Lung (tissue), 12 donors: Measurements from ENCODE around the gene PDZD2. TPM values are rescaled to one million over a fixed set of nuclear protein-coding genes. Genes with fewer than 3 reads are reported as not detected.

ENCODE experiments used
- ATAC-seq: fragments of 200-7000 bp; cut with Tn5 transposase; one replicate; pipeline ENCODE4 v1.9.1; 2020; ENCODE audit warnings: moderate number of reproducible peaks; ENCODE audit not compliant: insufficient read depth, low FRiP score
- DNase-seq, 3 donors: peaks; one replicate each; pipeline ENCODE4 v3.0.0-alpha.2; 2013 to 2017
- H3K27ac ChIP-seq, 2 donors: one replicate each; pipeline ENCODE4 v1.5.1; 2013; ENCODE audit warnings: mild to moderate bottlenecking in 2 of 2, moderate library complexity in 2 of 2, control low read depth in 1 of 2, inconsistent platforms in 1 of 2, low read depth in 1 of 2, low read length in 1 of 2
- H3K27me3 ChIP-seq, 3 donors: one replicate each; pipeline ENCODE4 v1.5.1; 2013; ENCODE audit warnings: low read length in 2 of 3; ENCODE audit not compliant: control insufficient read depth in 3 of 3, insufficient read depth in 3 of 3
- H3K36me3 ChIP-seq, 4 donors: one replicate each; pipeline ENCODE4 v1.5.1; 2013; ENCODE audit warnings: low read length in 4 of 4, mild to moderate bottlenecking in 1 of 4, moderate library complexity in 1 of 4; ENCODE audit not compliant: control insufficient read depth in 4 of 4, insufficient read depth in 4 of 4
- H3K4me1 ChIP-seq, 5 donors: one replicate each; pipeline ENCODE4 v1.5.1; 2013; ENCODE audit warnings: low read length in 5 of 5, mild to moderate bottlenecking in 2 of 5, moderate library complexity in 1 of 5; ENCODE audit not compliant: control insufficient read depth in 5 of 5, insufficient read depth in 5 of 5
- H3K4me3 ChIP-seq: one replicate; pipeline ENCODE4 v1.5.1; 2013; ENCODE audit warnings: mild to moderate bottlenecking, control low read depth, moderate library complexity
- H3K9ac ChIP-seq, 2 donors: one replicate each; pipeline ENCODE4 v1.5.1; 2013; ENCODE audit warnings: low read length in 2 of 2, control low read depth in 1 of 2; ENCODE audit not compliant: insufficient read depth in 1 of 2
- H3K9me3 ChIP-seq, 4 donors: one replicate each; pipeline ENCODE4 v1.5.1; 2013; ENCODE audit warnings: low read length in 3 of 4, mild to moderate bottlenecking in 1 of 4, moderate library complexity in 1 of 4; ENCODE audit not compliant: control insufficient read depth in 4 of 4, insufficient read depth in 3 of 4
- CTCF ChIP-seq: IDR thresholded peaks from 2 replicates; pipeline ENCODE4 v1.5.1; 2012; ENCODE audit warnings: mild to moderate bottlenecking; ENCODE audit errors: control extremely low read depth, extremely low read depth
- WGBS, 2 donors: extraction: QIAGEN DNeasy Blood & Tissue Kit; methylation state at CpG; one replicate each; pipeline ENCODE4 v1.1.7; 2013; 5-methylcytosine and 5-hydroxymethylcytosine counted together
- polyA plus RNA-seq, 2 donors: library from polyadenylated mRNA; stranded (reverse); fragments of 200-250 nt; gene quantifications; one replicate each; pipeline ENCODE4 v1.2.1, GENCODE V29; 2013
- total RNA-seq, 2 donors: library from RNA; depleted of rRNA in 1 of 2; stranded (reverse); fragments of >200 nt in 1 of 2; gene quantifications; one replicate each; pipeline ENCODE4 v1.2.1, GENCODE V29; 2014 to 2021
- donor health status: control.
- donor health status: control.
- donor health status: Bipolar disorder and iron deficiency.
- donor health status: healthy.
- donor health status: DM: yes; HTN: yes; CAD: no.

PDZD2 gene
- total and polyA plus RNA-seq, 4 donors, result 9.2 to 56.3 (median 24.8) TPM

DNA sequence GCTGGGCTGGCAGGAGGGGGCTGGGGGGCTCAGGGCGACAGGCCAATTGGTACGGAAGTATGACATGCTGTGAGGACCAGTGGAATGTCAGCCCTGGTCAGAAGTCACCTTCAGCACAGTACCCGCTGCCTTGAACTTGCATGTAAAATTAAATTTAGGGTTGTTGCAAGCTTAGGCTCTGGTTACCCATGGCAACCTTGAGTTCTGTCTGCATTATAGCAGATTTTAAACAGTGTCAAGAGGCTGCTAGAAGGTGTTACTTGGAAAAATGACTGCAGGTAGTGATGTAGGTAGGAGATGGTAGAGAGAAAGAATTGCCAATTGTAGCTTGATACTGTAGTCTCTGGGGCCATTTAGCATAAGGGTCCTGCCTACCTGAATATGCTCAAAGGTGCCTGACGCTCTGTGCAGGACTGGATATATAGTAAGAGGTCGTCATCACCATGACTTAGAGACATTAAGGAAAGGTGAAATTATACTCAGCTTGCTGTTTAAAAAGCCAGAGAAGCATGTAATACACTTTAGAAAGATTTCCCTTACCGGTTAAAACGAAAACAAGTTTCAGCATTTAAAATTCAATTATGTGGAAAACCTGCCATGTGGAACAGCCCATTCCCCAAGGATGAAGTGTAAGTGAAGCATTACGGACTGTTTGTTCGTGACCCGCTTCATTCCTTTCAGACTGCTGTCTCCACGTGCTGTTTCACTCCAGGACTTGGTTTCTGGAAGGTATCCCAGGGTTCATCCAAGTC, 169.0 kb downstream of the PDZD2 start:
- Histone ChIP-seq H3K4me1 (peaks cover 0 to 6% (median 1%) of the 10 kb centered on the region in 5 donors), H3K9me3 (no peaks in the 10 kb centered on the region), H3K9ac (no peak overlapping the region), H3K27ac (no peak overlapping the region), H3K4me3 (no peak overlapping the region), H3K27me3 (peaks cover 0 to 2% (median 0%) of the 10 kb centered on the region in 3 donors), H3K36me3 (no peaks in the 10 kb centered on the region)
- no peak for TF ChIP-seq CTCF
- DNase-seq (peak in 1 of 3 donors; percentile 45), ATAC-seq (no peak)
- 84 to 88% methylated on average over 11 of the region's 11 CpGs for WGBS, 2 donors

GRCh38 chr5:31809050-31809870, 170.3 kb downstream of the PDZD2 start:
- H3K27me3 ChIP-seq, result peaks cover 0 to 2% (median 0%) of the 10 kb centered on the region in 3 donors
- peak; percentile 73 for ATAC-seq
- 56 to 71% methylated on average over 15 of the region's 15 CpGs for WGBS, 2 donors

GRCh38 chr5:31811210-31811609, 172.3 kb downstream of the PDZD2 start:
- H3K4me3 ChIP-seq, result no peak overlapping the region
- ATAC-seq (no peak), DNase-seq (no peak)
- peaks cover 0 to 6% (median 1%) of the 10 kb centered on the region in 5 donors for H3K4me1 ChIP-seq
- H3K36me3 ChIP-seq, result no peaks in the 10 kb centered on the region
- no peak for TF ChIP-seq CTCF
- no peaks in the 10 kb centered on the region for H3K9me3 ChIP-seq
- WGBS, 2 donors, result 62 to 75% methylated on average over 1 of the region's 1 CpG
- peak overlapping the region in 1 of 2 donors; percentile 67 for H3K27ac ChIP-seq
- H3K9ac ChIP-seq, result no peak overlapping the region
- H3K27me3 ChIP-seq, result peaks cover 0 to 2% (median 0%) of the 10 kb centered on the region in 3 donors

More at GRCh38 chr5:31809050-31809870, 170.3 kb downstream of the PDZD2 start:
- Histone ChIP-seq H3K36me3 (no peaks in the 10 kb centered on the region), H3K4me3 (no peak overlapping the region), H3K9ac (no peak overlapping the region), H3K4me1 (peaks cover 0 to 6% (median 1%) of the 10 kb centered on the region in 5 donors), H3K9me3 (no peaks in the 10 kb centered on the region), H3K27ac (no peak overlapping the region)
- TF ChIP-seq CTCF, result peak; percentile 56
- DNase-seq, result peak; percentile 71 to 84 (median 77)
